ENCODE measurements around the gene APBA2.

DNA sequence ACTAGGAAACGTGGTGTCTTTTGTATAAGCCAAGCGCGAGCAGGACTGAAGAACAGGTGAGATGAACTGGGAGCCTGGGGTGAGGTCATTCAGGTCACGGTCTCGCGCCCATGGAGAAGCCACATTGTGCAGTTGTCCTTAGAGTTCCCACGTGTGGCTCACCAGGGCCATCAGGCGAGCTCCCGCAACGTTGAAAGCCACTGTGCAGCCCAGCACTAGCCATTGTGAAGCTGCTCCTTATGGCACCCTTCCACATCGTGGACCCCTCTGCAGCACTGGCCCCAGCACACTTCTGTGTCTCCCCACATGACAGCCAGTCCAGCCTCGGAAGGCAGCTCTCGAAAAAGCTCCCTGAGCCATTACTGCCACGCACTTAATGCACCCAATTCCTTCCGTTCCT, 7.6 kb upstream of the APBA2 start:
- TF ChIP-seq, protein P1, sequence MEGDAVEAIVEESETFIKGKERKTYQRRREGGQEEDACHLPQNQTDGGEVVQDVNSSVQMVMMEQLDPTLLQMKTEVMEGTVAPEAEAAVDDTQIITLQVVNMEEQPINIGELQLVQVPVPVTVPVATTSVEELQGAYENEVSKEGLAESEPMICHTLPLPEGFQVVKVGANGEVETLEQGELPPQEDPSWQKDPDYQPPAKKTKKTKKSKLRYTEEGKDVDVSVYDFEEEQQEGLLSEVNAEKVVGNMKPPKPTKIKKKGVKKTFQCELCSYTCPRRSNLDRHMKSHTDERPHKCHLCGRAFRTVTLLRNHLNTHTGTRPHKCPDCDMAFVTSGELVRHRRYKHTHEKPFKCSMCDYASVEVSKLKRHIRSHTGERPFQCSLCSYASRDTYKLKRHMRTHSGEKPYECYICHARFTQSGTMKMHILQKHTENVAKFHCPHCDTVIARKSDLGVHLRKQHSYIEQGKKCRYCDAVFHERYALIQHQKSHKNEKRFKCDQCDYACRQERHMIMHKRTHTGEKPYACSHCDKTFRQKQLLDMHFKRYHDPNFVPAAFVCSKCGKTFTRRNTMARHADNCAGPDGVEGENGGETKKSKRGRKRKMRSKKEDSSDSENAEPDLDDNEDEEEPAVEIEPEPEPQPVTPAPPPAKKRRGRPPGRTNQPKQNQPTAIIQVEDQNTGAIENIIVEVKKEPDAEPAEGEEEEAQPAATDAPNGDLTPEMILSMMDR (IDR thresholded peaks at IDR 0.05), result no peak
- TF ChIP-seq POLR2A (IDR thresholded peaks at IDR 0.05), result no peak
- no peak for TF ChIP-seq EP300 (IDR thresholded peaks at IDR 0.05)
